NCI-H69 (cell line): Measurements from ENCODE around the gene EXOC4.

Experiments
- DNase-seq: peaks from one replicate; lab custom pipeline; 2025; lab: John Stamatoyannopoulos, UW

EXOC4 gene

GRCh38 chr7:133794479-133794878 lies 541.6 kb downstream of the EXOC4 start:
- DNase-seq = peak; percentile 97

- DNase-seq = peak; percentile 96
Measured at GRCh38 chr7:133795068-133795665, 542.3 kb downstream of the EXOC4 start.

GRCh38 chr7:133796782-133797745 lies 544.2 kb downstream of the EXOC4 start:
- DNase-seq = peak; percentile 89

- peak; percentile 69 for DNase-seq
Measured at GRCh38 chr7:133797818-133798520, 545.1 kb downstream of the EXOC4 start.

- DNase-seq = no peak
Measured at GRCh38 chr7:133801341-133801740, 548.5 kb downstream of the EXOC4 start.

GRCh38 chr7:133804127-133804526 lies 551.2 kb downstream of the EXOC4 start:
- no peak for DNase-seq

GRCh38 chr7:133805426-133805825 lies 552.5 kb downstream of the EXOC4 start:
- DNase-seq = no peak

GRCh38 chr7:133807624-133808492 lies 555.0 kb downstream of the EXOC4 start:
- DNase-seq = peak; percentile 94

GRCh38 chr7:133808493-133808866 lies 555.6 kb downstream of the EXOC4 start:
- peak; percentile 80 for DNase-seq

GRCh38 chr7:133812877-133813276 lies 560.0 kb downstream of the EXOC4 start:
- DNase-seq = peak; percentile 34

GRCh38 chr7:133815611-133816210 lies 562.8 kb downstream of the EXOC4 start:
- no peak for DNase-seq

- DNase-seq = peak; percentile 60
Measured at GRCh38 chr7:133819695-133820094, 566.8 kb downstream of the EXOC4 start.

GRCh38 chr7:133820584-133820983 lies 567.7 kb downstream of the EXOC4 start:
- peak; percentile 48 for DNase-seq

GRCh38 chr7:133821171-133821570 lies 568.3 kb downstream of the EXOC4 start:
- DNase-seq = no peak

- no peak for DNase-seq
Measured at GRCh38 chr7:133822001-133822641, 569.2 kb downstream of the EXOC4 start.

- DNase-seq = no peak
Measured at GRCh38 chr7:133822868-133823552, 570.1 kb downstream of the EXOC4 start.

- DNase-seq = peak; percentile 35
Measured at GRCh38 chr7:133824132-133824531, 571.3 kb downstream of the EXOC4 start.

GRCh38 chr7:133827707-133828623 lies 575.1 kb downstream of the EXOC4 start:
- no peak for DNase-seq

GRCh38 chr7:133828906-133829305 lies 576.0 kb downstream of the EXOC4 start:
- no peak for DNase-seq
